Duodenal mucosa (tissue), 2 donors: ENCODE data around the gene TRPM8.
A peak's percentile ranks its signal among the peaks of the same experiment; 100 is the strongest.

ENCODE experiments used
- H3K27ac ChIP-seq: one replicate; pipeline ENCODE4 v1.7.0; 2013; ENCODE audit warnings: low read depth, low read length
- H3K27me3 ChIP-seq, 2 donors: one replicate each; pipeline ENCODE4 v1.7.0; 2013; ENCODE audit warnings: low read length in 2 of 2, control low read depth in 1 of 2; ENCODE audit not compliant: insufficient read depth in 2 of 2, control insufficient read depth in 1 of 2
- H3K36me3 ChIP-seq, 2 donors: one replicate each; pipeline ENCODE4 v1.7.0; 2013; ENCODE audit warnings: low read length in 2 of 2, control low read depth in 1 of 2; ENCODE audit not compliant: insufficient read depth in 2 of 2, control insufficient read depth in 1 of 2
- H3K4me1 ChIP-seq, 2 donors: one replicate each; pipeline ENCODE4 v1.7.0; 2013; ENCODE audit warnings: low read length in 2 of 2, control low read depth in 1 of 2; ENCODE audit not compliant: insufficient read depth in 2 of 2, control insufficient read depth in 1 of 2
- H3K4me3 ChIP-seq, 2 donors: one replicate each; pipeline ENCODE4 v1.7.0; 2013; ENCODE audit warnings: low read length in 2 of 2, low read depth in 1 of 2
- H3K9ac ChIP-seq, 2 donors: one replicate each; pipeline ENCODE4 v1.7.0; 2013; ENCODE audit warnings: low read length in 2 of 2, low read depth in 1 of 2
- H3K9me3 ChIP-seq, 2 donors: one replicate each; pipeline ENCODE4 v1.7.0; 2013; ENCODE audit warnings: low read length in 2 of 2, control low read depth in 1 of 2; ENCODE audit not compliant: control insufficient read depth in 1 of 2

The TRPM8 gene

DNA sequence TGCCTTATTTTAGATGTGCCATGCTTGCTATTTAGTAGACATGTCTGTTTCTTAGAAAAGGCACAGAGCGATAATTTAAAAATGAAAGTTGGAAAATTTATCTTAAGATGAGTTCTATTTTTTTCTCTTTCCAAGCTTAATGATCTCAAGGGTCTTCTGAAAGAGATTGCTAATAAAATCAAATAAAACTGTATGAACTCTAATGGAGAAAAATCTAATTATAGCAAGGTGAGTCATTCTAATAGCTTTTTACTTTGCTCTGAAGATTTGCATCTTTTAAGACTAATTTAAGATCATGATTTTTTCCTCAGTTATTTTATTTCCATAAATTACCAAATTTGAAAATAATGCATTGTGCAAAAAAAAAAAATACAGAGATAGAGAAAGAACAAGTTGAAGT lies 97.3 kb downstream of the TRPM8 start:
- no peak overlapping the region for H3K27ac ChIP-seq
- H3K9me3 ChIP-seq: no peaks in the 10 kb centered on the region

GRCh38 chr2:234015861-234016260 lies 98.7 kb downstream of the TRPM8 start:
- Histone ChIP-seq H3K9ac (no peak overlapping the region), H3K4me1 (no peaks in the 10 kb centered on the region), H3K36me3 (no peaks in the 10 kb centered on the region), H3K27ac (no peak overlapping the region), H3K4me3 (no peak overlapping the region), H3K27me3 (no peaks in the 10 kb centered on the region), H3K9me3 (no peaks in the 10 kb centered on the region)

More for the DNA sequence above, 97.3 kb downstream of the TRPM8 start:
- no peaks in the 10 kb centered on the region for H3K4me1 ChIP-seq
- no peak overlapping the region for H3K4me3 ChIP-seq
- no peak overlapping the region for H3K9ac ChIP-seq
- no peaks in the 10 kb centered on the region for H3K36me3 ChIP-seq
- H3K27me3 ChIP-seq: no peaks in the 10 kb centered on the region

- H3K9me3 ChIP-seq: no peaks in the 10 kb centered on the region
Observed at GRCh38 chr2:234019896-234020295, 102.7 kb downstream of the TRPM8 start.

DNA sequence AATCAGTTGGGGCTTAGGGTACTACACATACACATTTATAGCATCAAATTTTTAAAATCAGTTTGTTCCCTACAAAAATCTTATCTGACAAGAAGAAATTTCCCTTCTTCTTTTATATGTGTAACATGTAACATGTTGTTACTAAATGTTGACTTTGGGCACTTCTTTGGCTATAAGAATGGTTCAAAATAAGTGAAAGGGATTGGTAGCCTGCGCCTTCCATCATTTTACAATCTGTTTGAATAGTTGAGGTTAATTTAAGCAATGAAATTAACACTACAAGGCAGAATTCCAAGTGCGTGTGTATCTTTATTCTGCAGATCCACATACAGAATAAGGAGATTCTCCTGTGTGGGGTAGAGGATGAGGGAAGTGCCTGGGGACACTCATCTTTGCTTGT lies 103.2 kb downstream of the TRPM8 start:
- Histone ChIP-seq H3K4me3 (no peak overlapping the region), H3K27me3 (no peaks in the 10 kb centered on the region), H3K36me3 (no peaks in the 10 kb centered on the region), H3K4me1 (no peaks in the 10 kb centered on the region), H3K9me3 (no peaks in the 10 kb centered on the region), H3K27ac (no peak overlapping the region), H3K9ac (no peak overlapping the region)

More at GRCh38 chr2:234019896-234020295, 102.7 kb downstream of the TRPM8 start:
- no peak overlapping the region for H3K4me3 ChIP-seq
- no peaks in the 10 kb centered on the region for H3K36me3 ChIP-seq
- H3K27me3 ChIP-seq: no peaks in the 10 kb centered on the region
- no peaks in the 10 kb centered on the region for H3K4me1 ChIP-seq
- no peak overlapping the region for H3K27ac ChIP-seq
- no peak overlapping the region for H3K9ac ChIP-seq

- H3K27me3 ChIP-seq: no peaks in the 10 kb centered on the region
- H3K27ac ChIP-seq: no peak overlapping the region
- H3K4me3 ChIP-seq: no peak overlapping the region
- no peak overlapping the region for H3K9ac ChIP-seq
- H3K9me3 ChIP-seq: no peaks in the 10 kb centered on the region
- H3K36me3 ChIP-seq: no peaks in the 10 kb centered on the region
- no peaks in the 10 kb centered on the region for H3K4me1 ChIP-seq
Observed at GRCh38 chr2:234022424-234022823, 105.3 kb downstream of the TRPM8 start.

DNA sequence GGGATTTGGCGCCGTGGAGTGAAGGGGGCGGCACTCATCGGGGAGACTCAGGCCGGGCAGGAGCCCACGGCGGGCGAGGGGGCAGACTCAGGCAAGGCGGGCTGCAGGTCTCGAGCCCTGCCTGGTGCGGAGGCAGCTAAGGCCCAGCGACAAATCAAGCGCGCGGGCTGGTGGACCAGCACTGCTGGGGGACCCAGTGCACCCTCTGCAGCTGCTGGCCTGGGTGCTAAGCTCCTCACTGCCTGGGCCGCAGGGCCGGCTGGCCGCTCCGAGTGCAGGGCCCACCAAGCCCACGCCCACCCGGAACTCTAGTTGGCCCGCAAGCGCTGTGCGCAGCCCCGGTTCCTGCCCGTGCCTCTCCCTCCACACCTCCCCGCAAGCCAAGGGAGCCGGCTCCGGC lies 107.1 kb downstream of the TRPM8 start:
- H3K27me3 ChIP-seq: no peaks in the 10 kb centered on the region
- H3K4me1 ChIP-seq: no peaks in the 10 kb centered on the region
- no peaks in the 10 kb centered on the region for H3K9me3 ChIP-seq
- H3K36me3 ChIP-seq: no peaks in the 10 kb centered on the region
- no peak overlapping the region for H3K27ac ChIP-seq
- H3K9ac ChIP-seq: no peak overlapping the region
- H3K4me3 ChIP-seq: no peak overlapping the region

- H3K36me3 ChIP-seq: no peaks in the 10 kb centered on the region
- H3K4me3 ChIP-seq: peak overlapping the region; percentile 17 to 63
- H3K4me1 ChIP-seq: no peaks in the 10 kb centered on the region
- H3K27ac ChIP-seq: no peak overlapping the region
- no peak overlapping the region for H3K9ac ChIP-seq
- no peaks in the 10 kb centered on the region for H3K9me3 ChIP-seq
- no peaks in the 10 kb centered on the region for H3K27me3 ChIP-seq
Observed at GRCh38 chr2:234025466-234025865, 108.3 kb downstream of the TRPM8 start.

DNA sequence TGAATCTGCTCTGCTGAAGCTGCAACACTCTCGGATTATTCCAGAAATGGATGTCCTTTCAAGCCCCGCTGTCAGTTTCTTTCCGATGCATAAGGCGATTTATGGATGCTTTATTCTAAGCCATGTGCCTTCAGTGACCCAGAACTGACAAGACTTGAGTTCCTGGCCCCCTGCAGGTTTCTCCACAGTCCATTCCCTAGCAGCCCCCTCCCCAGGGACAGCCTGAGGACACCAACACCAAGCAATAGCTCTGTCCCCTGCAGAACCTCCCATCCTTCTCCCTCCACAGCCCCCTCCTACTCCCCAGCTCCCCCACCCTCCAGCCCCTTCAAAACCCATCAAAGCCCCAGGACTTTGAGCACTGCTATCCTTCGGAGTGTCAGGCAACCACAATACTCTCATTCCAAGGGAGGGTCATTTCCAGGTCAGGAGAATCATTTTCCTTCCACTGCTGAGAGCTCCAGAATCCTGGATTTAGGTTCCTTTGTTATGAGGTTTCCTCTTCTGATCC lies 108.8 kb downstream of the TRPM8 start:
- peak overlapping the region; percentile 17 to 63 for H3K4me3 ChIP-seq
- H3K9me3 ChIP-seq: no peaks in the 10 kb centered on the region
- H3K36me3 ChIP-seq: no peaks in the 10 kb centered on the region
- H3K9ac ChIP-seq: no peak overlapping the region
- no peak overlapping the region for H3K27ac ChIP-seq
- no peaks in the 10 kb centered on the region for H3K4me1 ChIP-seq
- peaks cover 2 to 3% of the 10 kb centered on the region in 2 donors for H3K27me3 ChIP-seq

DNA sequence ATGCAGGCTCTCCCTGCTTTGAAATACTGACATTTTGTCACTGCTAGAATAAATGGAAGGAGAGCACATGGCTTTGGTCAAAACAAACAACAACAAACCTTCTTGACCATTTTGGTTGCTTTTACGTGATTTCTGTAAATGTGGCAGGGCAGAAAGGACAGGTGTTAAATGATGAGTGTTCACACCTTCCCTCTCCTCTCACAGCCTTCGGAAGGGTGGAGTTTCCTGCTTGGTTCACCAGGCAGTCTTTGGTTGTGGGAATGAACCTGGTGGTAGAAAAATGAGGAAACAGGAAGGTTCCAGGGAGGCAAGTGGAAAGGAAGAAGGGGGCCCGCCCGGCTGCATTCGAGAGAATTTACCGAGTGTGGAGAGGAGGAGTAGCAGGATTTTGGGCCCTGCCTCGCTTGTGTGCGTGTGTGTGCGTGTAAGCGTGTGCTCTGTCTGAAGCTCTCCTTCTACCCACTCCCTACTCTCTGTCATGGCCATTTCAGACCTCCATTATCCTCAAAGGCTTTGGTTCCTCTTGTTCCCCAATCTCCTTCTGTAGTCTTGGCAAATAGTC lies 109.6 kb downstream of the TRPM8 start:
- H3K27ac ChIP-seq: no peak overlapping the region
- no peaks in the 10 kb centered on the region for H3K9me3 ChIP-seq
- H3K4me1 ChIP-seq: no peaks in the 10 kb centered on the region
- H3K9ac ChIP-seq: no peak overlapping the region
- no peak overlapping the region for H3K4me3 ChIP-seq
- no peaks in the 10 kb centered on the region for H3K36me3 ChIP-seq
- H3K27me3 ChIP-seq: peaks cover 3 to 5% of the 10 kb centered on the region in 2 donors

DNA sequence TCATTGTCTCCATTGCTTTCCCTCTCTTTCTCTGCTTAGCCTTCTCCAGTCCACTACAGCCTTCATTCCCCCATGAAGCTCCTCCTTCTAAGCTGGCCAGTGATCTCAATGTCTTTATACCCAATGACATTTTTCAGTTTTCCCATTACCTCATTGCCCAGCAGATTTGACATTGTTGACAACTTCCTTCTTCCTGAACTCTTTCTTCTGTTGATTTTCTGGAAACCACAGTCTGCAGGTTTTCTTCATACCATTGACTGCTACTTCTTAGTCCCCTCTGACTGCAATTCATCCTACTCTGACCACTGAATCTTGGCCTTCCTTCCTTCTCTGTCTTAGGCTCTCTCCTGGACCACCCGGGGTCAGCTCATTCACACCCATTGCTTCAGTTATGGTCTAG lies 110.5 kb downstream of the TRPM8 start:
- Histone ChIP-seq H3K36me3 (no peaks in the 10 kb centered on the region), H3K4me3 (no peak overlapping the region), H3K9me3 (no peaks in the 10 kb centered on the region), H3K27ac (no peak overlapping the region), H3K4me1 (no peaks in the 10 kb centered on the region), H3K9ac (no peak overlapping the region), H3K27me3 (peaks cover 3 to 5% of the 10 kb centered on the region in 2 donors)
